ENCODE measurements around the gene CXCR5. TPM values are rescaled to one million over a fixed set of nuclear protein-coding genes. Genes with fewer than 3 reads are reported as not detected.

Gene CXCR5
- 0.09 TPM for total RNA-seq
- long read RNA-seq, partial matches to known transcripts: 0 of 1 reads
- long read RNA-seq, other reads (novel, unspliced or antisense): 1 of 1 reads

GRCh38 chr11:118883368-118884071 lies at the start of gene CXCR5:
TSS of gene CXCR5 (plus strand) at chr11:118883892. CDS start at chr11:118883942, 50 bp downstream.
- peaks cover 11% of the 10 kb centered on the region for H3K4me1 ChIP-seq
- no peak within 1 kb of the TSS for H3K4me3 ChIP-seq
- ATAC-seq (no peak), DNase-seq (no peak)
- H3K36me3 ChIP-seq: no peaks in the 10 kb centered on the region
- intact Hi-C loops (cut with DNase I): no loop called here
- no peak for TF ChIP-seq CTCF (IDR thresholded peaks at IDR 0.05)
- H3K27ac ChIP-seq: no peak within 1 kb of the TSS
- no peaks in the 10 kb centered on the region for H3K9me3 ChIP-seq
- H3K27me3 ChIP-seq (ENCODE audit: low read depth): no peaks in the 10 kb centered on the region

DNA sequence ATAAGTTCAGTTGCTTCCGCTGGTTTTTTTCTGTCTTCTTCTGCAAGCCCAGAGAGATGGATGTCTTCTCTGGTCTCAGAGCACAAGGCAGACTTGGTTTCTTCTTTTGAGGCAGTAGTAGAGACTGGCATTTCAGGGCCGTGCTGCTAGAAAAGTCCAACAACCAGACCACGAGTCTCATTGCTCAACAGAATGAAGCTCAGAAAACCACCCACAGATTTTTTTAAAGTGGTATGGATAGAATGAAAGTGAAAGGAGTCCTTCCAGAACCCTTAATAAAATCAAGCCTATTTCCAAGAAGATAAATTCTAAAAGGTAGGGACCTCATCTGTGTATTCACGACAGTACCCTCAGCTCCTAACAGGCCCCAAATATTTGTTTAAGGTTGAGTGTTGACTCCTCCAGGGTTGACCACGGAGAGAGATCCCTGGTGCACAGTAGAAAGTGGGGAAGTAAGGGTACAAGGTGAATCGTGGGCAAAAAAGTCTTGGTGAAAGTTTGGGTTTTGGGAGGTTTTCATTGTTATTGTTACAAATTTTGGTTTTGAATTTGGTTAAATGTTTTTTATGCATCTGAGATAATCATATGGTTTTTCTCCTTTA lies 49.2 kb upstream of the CXCR5 start:
- H3K27ac ChIP-seq: peak overlapping the region; percentile 39
- ATAC-seq (peak; percentile 51 to 67), DNase-seq (no peak)
- TF ChIP-seq CTCF (IDR thresholded peaks at IDR 0.05): no peak
- no peak overlapping the region for H3K4me3 ChIP-seq
- intact Hi-C loops (cut with DNase I): no loop called here
- no peaks in the 10 kb centered on the region for H3K9me3 ChIP-seq
- H3K4me1 ChIP-seq: no peaks in the 10 kb centered on the region
- H3K27me3 ChIP-seq (ENCODE audit: low read depth): no peaks in the 10 kb centered on the region
- no peaks in the 10 kb centered on the region for H3K36me3 ChIP-seq

GRCh38 chr11:118837868-118838267 lies 45.8 kb upstream of the CXCR5 start:
- Histone ChIP-seq H3K36me3 (no peaks in the 10 kb centered on the region), H3K4me1 (no peaks in the 10 kb centered on the region), H3K9me3 (no peaks in the 10 kb centered on the region), H3K27me3 (ENCODE audit: low read depth) (no peaks in the 10 kb centered on the region), H3K27ac (no peak overlapping the region), H3K4me3 (no peak overlapping the region)
- intact Hi-C loops (cut with DNase I): no loop called here
- TF ChIP-seq CTCF (IDR thresholded peaks at IDR 0.05): no peak
- ATAC-seq (no peak), DNase-seq (no peak)

- Histone ChIP-seq H3K4me1 (no peaks in the 10 kb centered on the region), H3K9me3 (no peaks in the 10 kb centered on the region), H3K27ac (no peak overlapping the region), H3K4me3 (no peak overlapping the region), H3K27me3 (ENCODE audit: low read depth) (no peaks in the 10 kb centered on the region), H3K36me3 (no peaks in the 10 kb centered on the region)
- no peak for DNase-seq
- intact Hi-C loops (cut with DNase I): no loop called here
- peak; percentile 67 to 69 for ATAC-seq
- no peak for TF ChIP-seq CTCF (IDR thresholded peaks at IDR 0.05)
These were observed 44.7 kb upstream of the CXCR5 start for GRCh38 chr11:118838905-118839553.

- ATAC-seq: peak in 1 of 2 donors; percentile 24
- Histone ChIP-seq H3K27ac (no peak overlapping the region), H3K9me3 (no peaks in the 10 kb centered on the region), H3K4me1 (no peaks in the 10 kb centered on the region), H3K4me3 (no peak overlapping the region), H3K27me3 (ENCODE audit: low read depth) (no peaks in the 10 kb centered on the region), H3K36me3 (no peaks in the 10 kb centered on the region)
- intact Hi-C loops (cut with DNase I): no loop called here
- no peak for TF ChIP-seq CTCF (IDR thresholded peaks at IDR 0.05)
- DNase-seq: no peak
These were observed 42.0 kb upstream of the CXCR5 start for GRCh38 chr11:118841469-118842242.
